Stimulated activated effector memory CD8-positive, alpha-beta T cell treated with anti-CD3 and anti-CD28 coated beads, Interleukin-12 subunit alpha, Interleukin-12 subunit beta, amount 100 ng/mL, for 72 hours (primary cell): ENCODE data around the gene STARD8.
"Not testable (repeated sequence)": the region's sequence is repeated elsewhere in the genome, so short reads cannot be mapped to it uniquely, and the experiment has no call there.

ENCODE experiments used
- ATAC-seq: fragments of 150-1000 bp; cut with Tn5 transposase; 2 replicates; pipeline ENCODE4 v1.10.0; 2021
- DNase-seq, 2 donors: peaks; one replicate each; pipeline ENCODE4 v3.0.0; 2021 to 2022; ENCODE audit warnings: low spot score in 2 of 2
- H3K27ac Mint-ChIP-seq: one replicate; pipeline ENCODE4 v1.8.0; 2022; ENCODE audit warnings: mild to moderate bottlenecking, mixed read lengths
- H3K36me3 Mint-ChIP-seq: one replicate; pipeline ENCODE4 v1.8.0; 2022; ENCODE audit warnings: mild to moderate bottlenecking, mixed read lengths
- H3K4me1 Mint-ChIP-seq: one replicate; pipeline ENCODE4 v1.8.0; 2022; ENCODE audit warnings: mixed read lengths
- H3K4me3 Mint-ChIP-seq: one replicate; pipeline ENCODE4 v1.8.0; 2022; ENCODE audit warnings: mild to moderate bottlenecking, mixed read lengths
- H3K9me3 Mint-ChIP-seq: one replicate; pipeline ENCODE4 v1.8.0; 2022; ENCODE audit warnings: mixed read lengths

Gene STARD8

DNA sequence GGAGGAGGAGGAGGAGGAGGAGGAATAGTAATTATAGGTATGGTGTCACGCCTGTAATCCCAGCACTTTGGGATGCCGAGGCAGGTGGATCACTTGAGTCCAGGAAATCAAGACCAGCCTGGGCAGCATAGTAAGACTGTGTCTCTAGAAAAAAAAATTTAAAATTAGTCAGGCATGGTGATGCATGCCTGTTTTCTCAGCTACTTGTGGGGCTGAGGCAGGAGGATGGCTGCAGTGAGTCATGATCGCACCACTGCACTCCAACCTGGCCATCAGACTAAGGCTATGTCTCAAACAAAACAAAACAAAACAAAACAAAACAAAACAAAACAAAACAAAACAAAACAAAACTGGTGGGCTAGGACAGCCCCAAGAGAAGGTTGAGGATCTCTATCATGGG is 3.0 kb downstream of the STARD8 start:
- Mint-ChIP-seq H3K36me3 (no peaks in the 10 kb centered on the region), H3K27ac (no peak overlapping the region), H3K4me1 (peaks cover 6% of the 10 kb centered on the region), H3K9me3 (no peaks in the 10 kb centered on the region), H3K4me3 (no peak overlapping the region)
- no peak for DNase-seq
- ATAC-seq: no peak

DNA sequence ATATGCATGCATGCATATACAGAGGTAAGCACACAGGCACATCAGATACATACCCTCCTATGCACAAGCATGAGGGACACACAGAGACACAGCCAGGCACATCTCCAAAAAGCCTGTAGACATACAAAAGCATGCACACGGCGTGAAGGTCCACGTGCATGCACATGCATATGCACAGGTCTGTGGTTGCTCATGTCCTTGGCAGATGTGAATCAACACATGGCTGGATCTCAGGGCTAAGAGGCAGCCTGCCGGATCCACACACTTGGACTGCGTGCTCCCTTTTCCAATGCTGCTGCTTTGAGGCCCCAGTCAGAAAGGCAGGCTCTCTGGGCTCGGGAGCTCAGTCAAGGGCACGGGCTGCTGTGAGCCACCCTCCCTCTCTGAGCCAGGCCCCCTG is 3.6 kb downstream of the STARD8 start:
- DNase-seq (no peak), ATAC-seq (no peak)
- Mint-ChIP-seq H3K36me3 (no peaks in the 10 kb centered on the region), H3K27ac (no peak overlapping the region), H3K9me3 (no peaks in the 10 kb centered on the region), H3K4me3 (no peak overlapping the region), H3K4me1 (peaks cover 6% of the 10 kb centered on the region)

DNA sequence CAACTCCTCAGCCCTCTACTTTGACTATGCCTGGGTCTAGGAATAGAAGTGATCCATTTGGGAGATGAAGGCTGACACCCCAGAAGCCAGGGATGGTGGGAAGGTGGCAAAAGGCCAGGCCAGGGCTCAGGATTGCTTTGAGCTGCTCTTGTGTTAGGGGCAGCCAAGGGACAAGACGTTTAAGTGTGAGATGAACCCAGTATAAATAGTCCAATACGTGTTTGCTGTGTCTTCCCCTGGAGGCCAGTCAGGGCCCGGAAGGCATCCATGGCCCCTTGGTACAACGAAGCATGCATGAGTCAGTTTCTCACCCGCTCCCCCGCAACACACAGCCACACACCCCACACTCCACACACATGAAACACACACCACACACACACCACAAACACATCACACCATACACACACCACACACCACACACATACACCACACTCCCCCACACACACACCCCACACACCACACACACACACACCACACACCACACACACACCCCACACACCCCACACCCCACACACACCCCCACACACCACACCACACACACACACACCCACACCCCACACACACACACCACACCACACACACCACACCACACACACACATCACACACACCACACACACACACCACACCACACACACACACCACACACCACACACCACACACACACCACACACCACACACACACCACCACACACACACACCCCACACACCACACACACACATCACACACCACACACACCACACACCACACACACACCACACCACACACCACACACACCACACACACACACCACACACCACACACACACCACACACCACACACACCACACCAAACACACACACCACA is 5.1 kb downstream of the STARD8 start:
- ATAC-seq: peak; percentile 24

DNA sequence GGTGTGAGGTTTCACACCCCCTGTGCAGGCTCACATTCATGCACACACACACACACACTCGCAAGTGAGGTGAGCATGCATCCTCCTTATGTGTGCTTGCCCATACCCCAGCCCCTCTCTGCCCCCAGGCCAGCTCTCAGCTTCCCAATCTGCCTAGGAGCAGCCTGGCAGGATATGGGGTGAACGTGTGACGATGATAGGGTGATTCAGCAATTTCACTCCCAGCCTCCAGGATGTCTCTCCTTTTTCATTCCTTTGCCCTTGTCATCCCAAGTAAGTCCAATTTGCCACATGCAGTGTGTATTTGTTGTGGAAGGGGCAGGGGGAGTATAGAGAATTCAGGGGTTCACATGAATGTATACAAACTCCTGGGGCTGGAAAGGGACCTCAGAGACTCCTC is 7.2 kb downstream of the STARD8 start:
- Mint-ChIP-seq H3K36me3 (no peaks in the 10 kb centered on the region), H3K9me3 (no peaks in the 10 kb centered on the region), H3K4me3 (no peak overlapping the region), H3K27ac (no peak overlapping the region), H3K4me1 (peaks cover 6% of the 10 kb centered on the region)
- ATAC-seq (no peak), DNase-seq (no peak)

More for the DNA sequence above, 5.1 kb downstream of the STARD8 start:
- DNase-seq: no peak
- H3K9me3 Mint-ChIP-seq: no peaks in the 10 kb centered on the region
- H3K4me3 Mint-ChIP-seq: no peak overlapping the region
- no peak overlapping the region for H3K27ac Mint-ChIP-seq
- no peaks in the 10 kb centered on the region for H3K36me3 Mint-ChIP-seq
- H3K4me1 Mint-ChIP-seq: peaks cover 6% of the 10 kb centered on the region

DNA sequence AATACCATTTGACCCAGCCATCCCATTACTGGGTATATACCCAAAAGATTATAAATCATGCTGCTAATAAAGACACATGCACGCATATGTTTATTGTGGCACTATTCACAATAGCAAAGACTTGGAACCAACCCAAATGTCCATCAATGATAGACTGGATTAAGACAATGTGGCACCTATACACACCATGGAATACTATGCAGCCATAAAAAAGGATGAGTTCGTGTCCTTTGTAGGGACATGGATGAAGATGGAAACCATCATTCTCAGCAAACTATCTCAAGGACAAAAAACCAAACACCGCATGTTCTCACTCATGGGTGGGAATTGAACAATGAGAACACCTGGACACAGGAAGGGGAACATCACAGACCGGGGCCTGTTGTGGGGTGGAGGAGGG is 9.0 kb downstream of the STARD8 start:
- not testable (repeated sequence) for H3K4me1 Mint-ChIP-seq, H3K4me3 Mint-ChIP-seq, DNase-seq, H3K36me3 Mint-ChIP-seq, ATAC-seq, H3K9me3 Mint-ChIP-seq, H3K27ac Mint-ChIP-seq

DNA sequence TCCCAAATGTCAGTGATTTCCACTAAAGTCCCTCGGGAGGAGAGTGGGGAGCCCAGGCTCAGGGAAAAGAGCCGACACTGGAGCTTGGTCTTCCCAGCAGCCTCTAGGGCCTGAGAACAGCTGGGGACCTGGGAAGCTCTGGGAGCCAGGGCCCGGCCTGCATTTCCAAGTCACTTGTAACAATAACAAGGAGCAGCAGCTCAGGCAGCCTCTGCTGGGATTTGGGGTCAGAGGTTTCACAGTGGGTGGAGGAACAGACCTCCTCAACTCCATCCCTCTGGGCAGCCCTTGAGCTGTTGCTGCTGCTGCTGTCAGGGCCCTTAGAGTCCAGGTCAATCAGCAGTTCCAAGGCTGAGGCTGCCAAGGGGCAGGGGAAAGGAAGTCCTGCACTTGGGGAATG is 11.1 kb downstream of the STARD8 start:
- no peak for ATAC-seq
- H3K36me3 Mint-ChIP-seq: no peaks in the 10 kb centered on the region
- H3K4me1 Mint-ChIP-seq: peaks cover 2% of the 10 kb centered on the region
- no peak overlapping the region for H3K27ac Mint-ChIP-seq
- no peak overlapping the region for H3K4me3 Mint-ChIP-seq
- no peak for DNase-seq
- no peaks in the 10 kb centered on the region for H3K9me3 Mint-ChIP-seq

DNA sequence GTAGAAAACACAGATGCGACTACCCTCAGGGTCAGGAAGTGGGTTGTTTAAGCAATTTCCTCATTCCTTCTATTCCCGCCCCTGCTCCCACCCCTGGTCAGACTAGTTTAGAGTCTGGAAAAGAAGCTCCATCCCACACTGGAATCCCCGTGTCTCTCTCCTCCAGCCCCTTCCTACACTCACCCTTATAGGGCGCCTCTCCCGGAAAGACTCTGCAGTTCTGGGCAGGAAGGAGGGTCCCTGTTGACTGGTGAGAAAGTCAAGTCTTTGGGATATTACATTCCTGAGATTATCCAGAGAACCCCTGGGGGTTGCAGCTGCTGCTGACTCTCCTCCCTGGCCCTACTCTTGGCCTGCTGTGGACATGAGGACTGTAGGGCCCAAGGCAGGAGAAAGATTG is 11.9 kb downstream of the STARD8 start:
- Mint-ChIP-seq H3K9me3 (no peaks in the 10 kb centered on the region), H3K36me3 (no peaks in the 10 kb centered on the region), H3K27ac (no peak overlapping the region), H3K4me3 (no peak overlapping the region), H3K4me1 (no peaks in the 10 kb centered on the region)
- no peak for DNase-seq
- no peak for ATAC-seq

DNA sequence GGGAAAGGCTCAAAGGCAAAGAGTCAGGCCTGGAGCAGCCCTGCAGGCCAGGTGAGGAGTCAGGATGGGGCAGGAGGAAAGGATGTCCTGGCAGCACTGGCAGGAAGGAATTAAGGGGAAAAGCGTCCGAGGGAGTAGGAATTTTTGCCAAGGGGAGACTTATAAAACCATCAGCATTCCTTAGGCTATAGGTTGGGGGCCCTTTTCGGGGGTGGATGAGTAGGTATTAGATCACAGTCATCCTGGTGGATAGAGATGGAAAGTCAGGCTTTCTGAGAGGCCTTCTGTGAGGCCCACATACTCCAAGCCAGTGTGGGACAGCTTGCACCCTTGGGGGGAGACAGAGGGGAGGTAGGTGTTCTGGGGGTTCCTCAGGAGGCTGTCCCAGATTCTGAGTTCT is 12.3 kb downstream of the STARD8 start:
- DNase-seq: no peak
- no peaks in the 10 kb centered on the region for H3K9me3 Mint-ChIP-seq
- ATAC-seq: no peak
- no peaks in the 10 kb centered on the region for H3K36me3 Mint-ChIP-seq
- H3K27ac Mint-ChIP-seq: no peak overlapping the region
- H3K4me1 Mint-ChIP-seq: no peaks in the 10 kb centered on the region
- no peak overlapping the region for H3K4me3 Mint-ChIP-seq

DNA sequence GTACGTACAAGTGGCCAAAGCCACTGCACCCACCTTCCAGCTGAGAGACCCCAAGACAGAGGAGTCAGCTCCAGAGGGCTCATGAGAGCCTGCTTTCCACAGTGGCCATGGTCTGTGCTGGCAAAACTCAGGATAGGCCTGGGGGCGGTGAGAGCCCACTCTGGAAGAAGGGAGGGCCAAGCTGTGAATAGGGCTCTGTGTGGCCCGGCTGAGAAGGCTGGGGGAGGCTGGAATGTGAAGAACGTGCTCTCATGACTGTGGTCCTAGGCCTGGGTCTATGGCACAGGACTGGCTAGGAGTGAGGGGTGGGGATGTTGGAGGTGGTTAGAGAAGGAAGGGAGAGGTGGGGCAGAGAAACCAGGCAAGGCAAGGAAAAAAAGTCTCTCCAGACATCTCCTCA is 13.3 kb downstream of the STARD8 start:
- no peaks in the 10 kb centered on the region for H3K4me1 Mint-ChIP-seq
- no peak overlapping the region for H3K27ac Mint-ChIP-seq
- no peak for ATAC-seq
- no peaks in the 10 kb centered on the region for H3K9me3 Mint-ChIP-seq
- no peak overlapping the region for H3K4me3 Mint-ChIP-seq
- H3K36me3 Mint-ChIP-seq: no peaks in the 10 kb centered on the region
- no peak for DNase-seq

DNA sequence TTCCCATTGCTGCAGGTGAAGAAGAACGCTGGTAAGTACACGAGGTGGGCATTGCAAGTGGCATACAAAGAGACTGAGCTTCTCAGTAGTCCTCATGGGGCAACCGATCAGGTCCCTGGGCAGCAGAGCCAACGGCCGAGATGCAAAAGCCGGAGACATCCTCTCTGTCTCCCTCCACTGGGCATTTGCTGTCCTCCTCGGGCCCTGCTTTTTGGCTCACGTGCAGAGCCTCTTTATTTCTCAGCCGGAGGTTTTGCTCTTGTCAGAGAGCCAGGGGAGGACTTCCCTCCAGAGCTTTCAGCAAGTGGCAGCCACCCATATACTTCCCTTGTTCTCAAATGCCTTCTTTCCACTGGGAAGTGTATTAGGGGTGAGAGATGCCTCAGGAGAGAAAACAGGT is 18.0 kb downstream of the STARD8 start:
- H3K4me1 Mint-ChIP-seq: no peaks in the 10 kb centered on the region
- DNase-seq (no peak), ATAC-seq (no peak)
- no peak overlapping the region for H3K27ac Mint-ChIP-seq
- no peaks in the 10 kb centered on the region for H3K9me3 Mint-ChIP-seq
- H3K36me3 Mint-ChIP-seq: no peaks in the 10 kb centered on the region
- H3K4me3 Mint-ChIP-seq: no peak overlapping the region

DNA sequence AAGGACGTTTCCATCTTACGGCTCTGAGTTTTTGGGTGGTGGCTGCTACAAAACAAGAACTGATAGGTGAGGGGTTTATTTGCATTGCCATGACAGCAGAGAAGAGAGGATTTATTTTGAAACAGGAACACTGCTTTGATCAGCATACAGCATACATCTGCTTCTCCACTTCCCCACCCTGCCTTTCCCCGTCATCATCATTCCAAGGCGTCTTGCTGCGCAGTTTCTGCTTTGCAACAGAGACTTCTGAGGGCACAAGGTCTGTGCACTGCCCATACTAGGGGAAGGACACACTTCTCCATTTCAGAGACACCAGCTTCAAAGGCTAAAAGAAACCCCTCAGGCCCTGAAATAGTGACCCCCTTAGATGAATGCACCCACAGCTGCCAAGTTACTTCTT is 19.1 kb downstream of the STARD8 start:
- Mint-ChIP-seq H3K36me3 (no peaks in the 10 kb centered on the region), H3K4me3 (no peak overlapping the region), H3K9me3 (no peaks in the 10 kb centered on the region), H3K27ac (no peak overlapping the region), H3K4me1 (no peaks in the 10 kb centered on the region)
- no peak for ATAC-seq
- DNase-seq: no peak

DNA sequence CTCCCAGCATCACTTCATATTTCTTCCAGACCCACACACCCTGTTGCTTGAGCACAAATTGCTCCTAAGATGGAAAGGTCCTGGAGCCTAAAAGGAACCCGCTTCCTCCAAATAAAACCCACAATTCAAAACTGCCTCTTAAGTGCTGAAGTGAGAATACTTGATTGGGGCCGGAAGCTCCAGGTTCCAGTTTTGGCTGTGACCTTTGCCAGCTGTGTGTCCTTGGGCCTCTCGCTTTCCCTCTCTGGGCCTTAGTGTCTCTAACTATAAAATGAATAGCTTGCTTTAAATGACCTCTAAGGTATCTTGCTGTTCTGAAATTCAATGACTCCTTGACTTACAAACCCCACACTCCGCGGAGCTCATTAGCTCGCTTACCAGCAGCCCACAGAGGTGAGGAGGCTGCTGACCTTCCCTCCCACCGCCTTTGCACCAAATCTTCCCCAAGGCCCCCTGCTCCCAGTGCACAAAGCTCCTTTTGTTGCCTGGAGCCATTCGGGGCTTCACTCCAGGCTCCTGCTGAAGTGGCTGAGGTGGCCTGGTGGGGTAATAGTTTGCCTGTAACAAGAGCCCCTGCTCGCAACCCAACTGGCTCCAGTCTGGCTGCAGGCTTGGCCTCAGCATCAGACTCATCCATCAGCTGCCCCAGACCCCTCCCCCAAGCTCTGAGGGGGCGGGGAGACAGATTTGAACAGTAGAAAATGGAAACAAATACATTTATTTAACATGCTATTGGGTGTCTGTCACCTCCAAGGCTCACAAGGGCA is 21.8 kb downstream of the STARD8 start:
- Mint-ChIP-seq H3K27ac (no peak overlapping the region), H3K9me3 (no peaks in the 10 kb centered on the region), H3K4me1 (no peaks in the 10 kb centered on the region), H3K36me3 (no peaks in the 10 kb centered on the region), H3K4me3 (no peak overlapping the region)
- ATAC-seq (no peak), DNase-seq (no peak)

DNA sequence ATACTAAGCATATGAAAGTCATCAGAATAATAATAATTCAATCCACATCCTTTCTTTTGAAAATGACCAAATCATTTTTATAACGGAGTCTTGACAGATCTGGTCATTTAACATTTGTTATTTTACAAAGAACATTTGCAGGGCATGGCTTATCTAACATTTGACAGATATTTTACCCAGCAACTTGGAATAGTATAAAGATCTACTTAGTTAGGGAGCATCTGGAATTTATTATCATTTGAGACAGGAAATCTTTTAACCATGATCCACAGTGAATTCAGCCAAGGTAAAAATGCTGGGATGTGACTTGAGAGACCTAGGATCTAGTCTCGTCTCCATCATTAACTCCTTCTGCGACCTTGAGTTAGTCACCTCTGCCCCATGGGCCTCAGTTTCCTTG is 22.4 kb downstream of the STARD8 start:
- DNase-seq (no peak), ATAC-seq (no peak)
- H3K36me3 Mint-ChIP-seq: no peaks in the 10 kb centered on the region
- no peak overlapping the region for H3K27ac Mint-ChIP-seq
- H3K4me3 Mint-ChIP-seq: no peak overlapping the region
- H3K9me3 Mint-ChIP-seq: no peaks in the 10 kb centered on the region
- H3K4me1 Mint-ChIP-seq: no peaks in the 10 kb centered on the region

DNA sequence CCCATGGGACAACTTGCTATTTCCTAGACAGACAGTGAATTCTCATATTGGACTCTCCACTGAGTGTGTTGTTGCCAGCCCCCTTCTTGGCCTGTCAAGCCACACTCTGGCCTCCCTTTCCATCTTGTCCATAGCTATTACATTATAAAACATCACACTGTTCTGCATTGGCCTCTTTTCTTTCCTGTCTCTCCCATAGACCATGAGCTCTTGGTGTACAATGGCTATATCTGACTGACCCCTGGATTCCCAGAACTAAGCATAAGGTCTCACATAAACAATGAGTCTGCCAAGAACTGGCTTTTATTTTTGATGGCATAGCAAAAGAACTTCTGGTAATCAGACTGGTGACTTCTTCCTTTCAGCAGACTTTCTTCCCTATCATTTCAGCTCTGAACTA is 23.8 kb downstream of the STARD8 start:
- no peak for ATAC-seq
- Mint-ChIP-seq H3K27ac (no peak overlapping the region), H3K4me1 (no peaks in the 10 kb centered on the region), H3K9me3 (no peaks in the 10 kb centered on the region), H3K36me3 (no peaks in the 10 kb centered on the region), H3K4me3 (no peak overlapping the region)
- no peak for DNase-seq

DNA sequence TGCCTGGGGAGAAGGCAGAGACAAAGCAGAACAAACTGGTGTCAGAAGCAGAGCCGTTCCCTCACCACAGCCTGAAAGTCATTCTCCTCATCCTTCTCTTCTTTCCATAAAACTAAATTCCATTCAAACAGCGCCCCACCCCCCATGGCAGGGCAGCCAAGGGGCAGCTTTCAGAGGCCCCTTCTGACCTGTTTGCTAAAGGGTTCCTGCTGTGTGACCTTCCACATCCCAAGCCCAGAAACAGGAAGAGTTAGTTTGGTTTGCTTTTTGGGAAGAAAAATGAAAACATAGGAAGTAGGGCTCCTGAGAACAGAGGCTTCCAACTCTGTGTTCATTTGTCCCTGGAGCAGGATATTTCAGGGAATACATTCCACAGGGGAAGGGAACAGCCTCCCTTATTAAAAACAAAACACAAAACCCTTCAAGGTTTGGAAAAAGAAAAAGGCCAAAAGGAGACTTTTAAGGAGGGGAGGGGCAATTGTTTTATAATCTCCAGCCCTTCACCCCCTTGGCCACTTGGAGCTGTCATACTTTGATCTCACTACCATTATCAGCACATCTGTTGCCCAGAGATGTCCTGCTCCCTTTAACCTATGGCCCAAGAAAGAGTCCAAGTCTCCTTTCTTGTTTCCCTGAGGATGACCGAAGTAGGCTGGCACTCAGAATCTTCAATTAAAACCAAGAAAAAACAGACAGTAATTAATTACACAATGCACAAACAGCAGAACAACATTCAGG is 25.3 kb downstream of the STARD8 start:
- Mint-ChIP-seq H3K27ac (no peak overlapping the region), H3K4me3 (no peak overlapping the region), H3K4me1 (no peaks in the 10 kb centered on the region), H3K36me3 (no peaks in the 10 kb centered on the region), H3K9me3 (no peaks in the 10 kb centered on the region)
- ATAC-seq (no peak), DNase-seq (no peak)

DNA sequence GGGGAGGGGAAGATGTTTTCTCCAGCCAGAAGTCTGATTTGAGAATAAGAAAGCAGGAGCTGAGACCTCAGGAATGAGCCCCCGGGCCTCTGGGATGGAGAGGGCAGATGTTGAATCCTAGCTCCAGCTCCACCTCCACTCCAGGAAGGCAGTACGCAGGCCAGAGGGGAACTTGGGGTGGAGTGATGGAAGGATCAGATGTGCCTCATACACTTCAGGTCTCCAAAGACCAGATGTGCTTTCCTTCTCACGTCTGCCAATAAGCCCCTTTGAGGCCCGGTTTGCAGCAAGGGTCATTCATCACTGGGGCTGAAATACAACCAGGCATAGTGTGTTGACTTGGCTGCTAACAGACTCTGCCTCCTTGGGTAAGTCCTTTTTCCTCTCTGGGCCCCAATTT is 28.1 kb downstream of the STARD8 start:
- Mint-ChIP-seq H3K9me3 (no peaks in the 10 kb centered on the region), H3K4me1 (no peaks in the 10 kb centered on the region)
- ATAC-seq: no peak

More for the DNA sequence above, 28.1 kb downstream of the STARD8 start:
- Mint-ChIP-seq H3K27ac (no peak overlapping the region), H3K4me3 (no peak overlapping the region), H3K36me3 (no peaks in the 10 kb centered on the region)
- no peak for DNase-seq
